Common myeloid progenitor, CD34-positive (primary cell): Measurements from ENCODE around the gene WDR18.

Experiments
- CTCF ChIA-PET: fragments of 350-600 bp; sonication (Branson Sonifier 250); formaldehyde crosslinking; loops from one replicate; lab custom pipeline; 2021; ENCODE audit warnings: antibody characterized with exemption; lab: Charles Lee
- POLR2A ChIA-PET: fragments of 350-600 bp; sonication (Branson Sonifier 250); formaldehyde crosslinking; loops from one replicate; lab custom pipeline; 2021; ENCODE audit warnings: antibody characterized with exemption; lab: Charles Lee
- DNase-seq, 3 donors: peaks; one replicate each; pipeline versions ENCODE4 v3.0.0 to v3.0.0-alpha.2; 2013
- H3K27ac ChIP-seq, 2 experiments: 1 replicate in 1 of 2; 2 replicates in 1 of 2; pipeline ENCODE4 v1.7.0; 2013; ENCODE audit warnings: inconsistent platforms in 2 of 2, low read length in 2 of 2, mild to moderate bottlenecking in 2 of 2, low read depth in 1 of 2, moderate library complexity in 1 of 2; ENCODE audit not compliant: severe bottlenecking in 2 of 2, insufficient read depth in 1 of 2, poor library complexity in 1 of 2
- H3K27me3 ChIP-seq, 5 experiments: replicated peaks in 2 of 5; 1 replicate in 3 of 5; 2 replicates in 2 of 5; pipeline versions ENCODE4 v1.6.1 to v1.7.0; 2013; ENCODE audit warnings: low read length in 4 of 5, mild to moderate bottlenecking in 2 of 5, moderate library complexity in 2 of 5, inconsistent platforms in 1 of 5; ENCODE audit not compliant: insufficient read depth in 5 of 5, control insufficient read depth in 4 of 5
- H3K36me3 ChIP-seq, 4 experiments: 1 replicate in 2 of 4; 2 replicates in 2 of 4; pipeline versions ENCODE4 v1.6.1 to v1.7.0; 2013; ENCODE audit warnings: low read length in 3 of 4, control low read depth in 1 of 4, mild to moderate bottlenecking in 1 of 4; ENCODE audit not compliant: control insufficient read depth in 4 of 4, insufficient read depth in 4 of 4
- H3K4me1 ChIP-seq, 4 experiments: 1 replicate in 3 of 4; 2 replicates in 1 of 4; pipeline versions ENCODE4 v1.6.1 to v1.7.1; 2013; ENCODE audit warnings: low read length in 3 of 4, mild to moderate bottlenecking in 3 of 4, control low read depth in 1 of 4, inconsistent platforms in 1 of 4, moderate library complexity in 1 of 4; ENCODE audit not compliant: control insufficient read depth in 4 of 4, insufficient read depth in 4 of 4; ENCODE audit errors: control extremely low read depth in 1 of 4
- H3K4me3 ChIP-seq, 7 experiments: 1 replicate in 4 of 7; 2 replicates in 3 of 7; pipeline versions ENCODE4 v1.5.1 to v1.7.0; 2013; ENCODE audit warnings: mild to moderate bottlenecking in 7 of 7, low read length in 6 of 7, moderate library complexity in 6 of 7, inconsistent platforms in 2 of 7, low read depth in 2 of 7, control low read depth in 1 of 7; ENCODE audit not compliant: insufficient read depth in 4 of 7, control insufficient read depth in 1 of 7; ENCODE audit errors: extremely low read depth in 1 of 7
- H3K9me3 ChIP-seq, 5 experiments: 1 replicate in 4 of 5; 2 replicates in 1 of 5; pipeline versions ENCODE4 v1.6.1 to v1.7.1; 2013; ENCODE audit warnings: low read length in 4 of 5, mild to moderate bottlenecking in 2 of 5, inconsistent platforms in 1 of 5, low read depth in 1 of 5, moderate library complexity in 1 of 5; ENCODE audit not compliant: control insufficient read depth in 4 of 5, insufficient read depth in 2 of 5; ENCODE audit errors: control extremely low read depth in 1 of 5
- WGBS: methylation state at CpG from one replicate; pipeline ENCODE4 v1.1.5; 2013; ENCODE audit not compliant: insufficient coverage; 5-methylcytosine and 5-hydroxymethylcytosine counted together

The WDR18 gene

GRCh38 chr19:1016647-1017114, 32.5 kb downstream of the WDR18 start:
- CTCF ChIA-PET = interaction anchor here (0.9 to 1.2 kb wide), 3 partner anchors 68 to 198 kb away, joined by 3 read pairs; no protein-coding TSS in a partner anchor

GRCh38 chr19:1017115-1017905, 33.2 kb downstream of the WDR18 start:
- DNase-seq = no peak
- ChIA-PET POLR2A (no interaction called here), CTCF (interaction anchor here (0.9 to 1.2 kb wide), 2 partner anchors 93 to 197 kb away, joined by 3 read pairs; no protein-coding TSS in a partner anchor)
- H3K27me3 ChIP-seq = no peaks in the 10 kb centered on the region
- H3K4me3 ChIP-seq = no peak overlapping the region
- H3K36me3 ChIP-seq = peaks cover 2 to 60% (median 23%) of the 10 kb centered on the region in 4 experiments
- H3K27ac ChIP-seq = peak overlapping the region in 1 of 2 experiments; percentile 61
- WGBS = 85% methylated on average over 21 of the region's 24 CpGs
- no peaks in the 10 kb centered on the region for H3K9me3 ChIP-seq
- H3K4me1 ChIP-seq = peaks cover 0 to 45% (median 40%) of the 10 kb centered on the region in 4 experiments

More at GRCh38 chr19:1016647-1017114, 32.5 kb downstream of the WDR18 start:
- Histone ChIP-seq H3K9me3 (no peaks in the 10 kb centered on the region), H3K27ac (peak overlapping the region in 1 of 2 experiments; percentile 36), H3K27me3 (no peaks in the 10 kb centered on the region), H3K36me3 (peaks cover 2 to 66% (median 27%) of the 10 kb centered on the region in 4 experiments), H3K4me1 (peaks cover 0 to 43% (median 36%) of the 10 kb centered on the region in 4 experiments), H3K4me3 (no peak overlapping the region)
- DNase-seq = no peak
- WGBS = 82% methylated on average over 12 of the region's 12 CpGs
- POLR2A ChIA-PET = no interaction called here

- ChIA-PET POLR2A (no interaction called here), CTCF (no interaction called here)
- Histone ChIP-seq H3K4me1 (peaks cover 0 to 45% (median 41%) of the 10 kb centered on the region in 4 experiments), H3K36me3 (peaks cover 2 to 55% (median 18%) of the 10 kb centered on the region in 4 experiments), H3K27me3 (no peaks in the 10 kb centered on the region), H3K9me3 (no peaks in the 10 kb centered on the region), H3K27ac (peak overlapping the region; percentile 25 to 61), H3K4me3 (no peak overlapping the region)
- DNase-seq = no peak
- WGBS = 88% methylated on average over 9 of the region's 9 CpGs
Measured at GRCh38 chr19:1017906-1018305, 33.8 kb downstream of the WDR18 start.

- Histone ChIP-seq H3K4me3 (no peak overlapping the region), H3K27ac (peak overlapping the region; percentile 25 to 61)
- POLR2A ChIA-PET = interaction anchor here (0.7 kb wide), 1 partner anchor 174 kb away, joined by 4 read pairs; no protein-coding TSS in a partner anchor
Measured at GRCh38 chr19:1018393-1018792, 34.2 kb downstream of the WDR18 start.

GRCh38 chr19:1018932-1019615, 34.9 kb downstream of the WDR18 start:
- H3K36me3 ChIP-seq = peaks cover 0 to 44% (median 8%) of the 10 kb centered on the region in 4 experiments
- no peaks in the 10 kb centered on the region for H3K27me3 ChIP-seq
- H3K27ac ChIP-seq = peak overlapping the region in 1 of 2 experiments; percentile 99
- peaks cover 0 to 45% (median 41%) of the 10 kb centered on the region in 4 experiments for H3K4me1 ChIP-seq
- ChIA-PET CTCF (interaction anchor here (0.7 to 1.8 kb wide), 8 partner anchors 13 to 155 kb away, joined by 3 to 7 read pairs (median 3); partner anchors contain the start of gene GRIN3B), POLR2A (interaction anchor here (0.7 kb wide), 1 partner anchor 173 kb away, joined by 4 read pairs; no protein-coding TSS in a partner anchor)
- no peaks in the 10 kb centered on the region for H3K9me3 ChIP-seq
- no peak for DNase-seq
- peak overlapping the region in 6 of 7 experiments; percentile 13 to 97 (median 89) for H3K4me3 ChIP-seq
- 84% methylated on average over 9 of the region's 17 CpGs for WGBS

More at GRCh38 chr19:1018393-1018792, 34.2 kb downstream of the WDR18 start:
- H3K9me3 ChIP-seq = no peaks in the 10 kb centered on the region
- H3K4me1 ChIP-seq = peaks cover 0 to 45% (median 41%) of the 10 kb centered on the region in 4 experiments
- H3K36me3 ChIP-seq = peaks cover 1 to 51% (median 13%) of the 10 kb centered on the region in 4 experiments
- no peaks in the 10 kb centered on the region for H3K27me3 ChIP-seq
- peak in 1 of 3 donors; percentile 65 for DNase-seq
- CTCF ChIA-PET = interaction anchor here (0.8 kb wide), 1 partner anchor 30 kb away, joined by 4 read pairs; no protein-coding TSS in a partner anchor
- 78% methylated on average over 5 of the region's 5 CpGs for WGBS

GRCh38 chr19:1019616-1019961, 35.4 kb downstream of the WDR18 start:
- Histone ChIP-seq H3K27ac (peak overlapping the region; percentile 99), H3K4me1 (peaks cover 0 to 45% (median 41%) of the 10 kb centered on the region in 4 experiments), H3K9me3 (no peaks in the 10 kb centered on the region), H3K27me3 (no peaks in the 10 kb centered on the region), H3K4me3 (peak overlapping the region; percentile 66 to 97 (median 91)), H3K36me3 (peaks cover 0 to 39% (median 6%) of the 10 kb centered on the region in 4 experiments)
- no peak for DNase-seq
- ChIA-PET CTCF (interaction anchor here (0.7 to 1.8 kb wide), 7 partner anchors 14 to 156 kb away, joined by 3 to 7 read pairs (median 3); partner anchors contain the start of gene GRIN3B), POLR2A (interaction anchor here (0.7 kb wide), 1 partner anchor 23 kb away, joined by 4 read pairs; no protein-coding TSS in a partner anchor)
- WGBS = 82% methylated on average over 17 of the region's 18 CpGs
